HG03066 (cell line): ENCODE data around the gene KRT24.

ENCODE experiments used
- ATAC-seq: cut with Tn5 transposase; IDR thresholded peaks from one replicate; pipeline ENCODE4 v1.9.1; 2021; ENCODE audit warnings: low read depth; ENCODE audit not compliant: unreplicated experiment

KRT24 gene

GRCh38 chr17:40695874-40696472 lies 7.6 kb downstream of the KRT24 start:
- ATAC-seq, result no peak

DNA sequence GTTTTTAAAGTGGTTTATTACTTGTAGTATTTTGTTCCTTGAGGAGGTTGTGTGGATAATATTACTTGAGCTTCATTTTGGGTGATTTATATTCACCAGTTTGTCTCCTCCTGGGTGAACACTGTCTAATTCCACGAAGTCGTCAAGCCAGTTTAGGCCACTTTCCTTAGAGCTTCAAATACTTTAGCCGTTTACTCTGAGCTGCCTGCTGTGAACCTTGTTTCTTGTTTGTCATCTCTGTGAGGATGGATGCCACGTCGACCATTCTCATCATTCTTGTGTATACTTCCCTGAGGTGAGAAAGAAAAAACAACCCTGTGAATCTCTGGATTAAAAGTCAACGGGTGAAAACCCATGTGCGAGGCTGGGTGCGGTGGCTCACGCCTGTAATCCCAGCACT lies 9.0 kb downstream of the KRT24 start:
- no peak for ATAC-seq

- no peak for ATAC-seq
Measured at GRCh38 chr17:40687106-40687505, 16.4 kb downstream of the KRT24 start.

GRCh38 chr17:40686192-40686591 lies 17.4 kb downstream of the KRT24 start:
- no peak for ATAC-seq

DNA sequence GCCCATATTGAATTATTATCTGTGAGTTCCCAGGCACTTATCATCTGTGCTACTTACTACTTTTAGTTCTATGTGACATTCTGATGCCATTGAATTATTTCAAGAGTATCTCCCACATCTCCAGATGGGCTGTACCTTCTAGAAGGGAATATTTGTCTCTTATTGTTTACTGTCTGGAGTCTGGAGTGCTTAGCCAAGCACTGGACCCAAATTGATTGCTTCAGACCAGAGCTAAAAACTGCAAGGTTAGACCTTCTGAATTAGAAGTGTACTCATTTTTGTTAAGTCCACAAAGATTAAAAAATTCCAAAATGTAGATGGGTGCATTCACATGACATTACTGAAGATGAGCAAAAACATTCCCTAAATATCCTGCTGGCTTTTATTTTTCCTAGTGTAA lies 22.6 kb downstream of the KRT24 start:
- no peak for ATAC-seq

GRCh38 chr17:40679523-40679907 lies 24.0 kb downstream of the KRT24 start:
- ATAC-seq, result no peak

- no peak for ATAC-seq
Measured at GRCh38 chr17:40678902-40679522, 24.5 kb downstream of the KRT24 start.

DNA sequence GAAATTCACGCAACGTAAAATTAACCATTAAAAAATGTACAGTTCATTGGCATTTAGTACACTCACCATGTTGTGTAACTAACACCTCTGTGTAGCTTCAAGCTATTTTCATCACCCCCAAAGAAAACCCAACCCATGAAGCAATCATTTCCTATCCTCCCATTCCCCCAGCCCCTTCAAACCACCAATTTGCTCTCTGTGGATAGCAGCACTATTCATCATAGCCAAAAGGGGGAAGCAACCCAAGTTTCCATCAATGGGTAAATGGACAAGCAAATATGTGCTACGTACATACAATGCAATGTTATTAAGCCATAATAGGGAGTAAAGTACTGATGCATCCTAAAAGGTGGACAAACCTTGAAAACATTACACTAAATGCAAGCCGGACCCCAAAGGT lies 27.6 kb downstream of the KRT24 start:
- ATAC-seq, result no peak

DNA sequence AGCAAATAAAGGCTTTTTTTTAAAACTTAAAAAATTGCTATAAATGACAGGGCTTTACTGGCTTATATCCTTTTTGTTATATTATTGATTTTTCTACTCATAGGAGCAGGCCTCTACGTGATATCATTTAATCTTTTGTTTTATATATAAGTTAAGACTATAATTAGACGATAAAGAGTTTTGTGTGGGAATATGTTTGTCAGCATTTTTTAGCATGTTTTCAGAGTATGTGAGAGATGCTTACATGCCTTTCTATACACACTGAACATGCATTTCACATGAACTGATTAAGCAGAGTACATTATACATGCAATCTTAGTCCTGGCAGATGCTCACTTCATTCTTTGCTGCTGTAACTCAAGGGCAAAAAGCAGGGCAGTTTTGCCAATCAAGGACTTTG lies 30.9 kb downstream of the KRT24 start:
- ATAC-seq, result no peak

- ATAC-seq, result no peak
Measured at GRCh38 chr17:40671282-40671681, 32.3 kb downstream of the KRT24 start.

- no peak for ATAC-seq
Measured at GRCh38 chr17:40666331-40666730, 37.2 kb downstream of the KRT24 start.

DNA sequence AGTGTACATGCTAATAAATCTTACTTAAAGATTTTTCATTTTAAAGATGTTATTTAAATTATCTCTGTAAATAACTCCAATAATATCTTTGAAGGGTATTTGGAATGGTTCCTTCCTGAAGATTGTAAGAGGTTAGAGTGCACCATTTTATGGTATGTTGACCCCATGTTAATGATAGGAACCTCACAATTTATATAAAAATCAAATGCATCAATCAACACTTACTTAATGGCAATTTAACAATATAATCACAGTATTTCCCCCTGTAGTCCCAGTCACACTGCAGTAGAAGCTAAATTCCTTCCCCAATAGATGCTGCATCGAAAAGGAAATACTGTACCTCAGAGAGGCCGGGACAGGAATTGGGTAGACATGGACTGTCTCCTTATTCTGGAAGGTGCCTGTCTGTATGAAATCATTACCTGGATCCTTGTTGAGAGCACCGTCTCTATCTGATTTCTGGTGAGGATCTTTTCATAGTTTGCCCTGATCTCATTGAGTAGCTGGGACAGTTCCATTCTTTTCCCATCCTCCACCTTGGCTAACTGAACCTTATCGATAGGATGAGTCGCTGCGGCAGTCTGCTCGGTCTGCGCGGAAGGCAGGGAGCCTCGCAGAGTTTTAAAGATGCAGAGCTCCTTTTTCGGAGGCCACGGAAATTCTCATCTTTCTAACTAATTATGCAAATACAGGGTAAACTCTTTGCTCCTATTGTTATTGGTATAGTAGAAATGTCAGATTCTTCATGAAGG lies 38.8 kb downstream of the KRT24 start, which contains the start of gene KRT222:
Gene KRT222 (minus strand): TSS at position 596 of the 752 bp plus-strand sequence. CDS start 78 bp downstream, at position 518.
- ATAC-seq, result no peak

DNA sequence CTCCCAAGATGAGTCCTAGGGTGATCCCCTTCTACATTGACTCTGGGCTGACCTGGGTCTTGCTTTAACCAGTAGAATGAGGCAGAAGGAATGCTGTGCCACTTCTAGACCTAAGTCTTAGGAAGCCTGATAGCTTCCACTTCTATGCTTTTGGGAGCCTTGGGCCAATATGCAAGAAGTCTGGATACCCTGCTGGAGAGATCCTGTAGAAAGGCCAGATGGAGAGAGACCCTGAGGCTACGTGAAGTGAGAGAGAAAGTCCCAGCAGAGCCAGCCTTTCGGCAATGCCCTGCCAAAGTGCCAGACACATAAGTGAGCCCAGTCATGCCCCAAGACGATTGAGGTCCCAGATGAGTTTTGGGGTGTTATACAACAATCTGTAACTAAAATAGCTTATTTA lies 40.3 kb downstream of the KRT24 start:
- ATAC-seq, result no peak

GRCh38 chr17:40659911-40660310 lies 43.6 kb downstream of the KRT24 start:
- no peak for ATAC-seq

DNA sequence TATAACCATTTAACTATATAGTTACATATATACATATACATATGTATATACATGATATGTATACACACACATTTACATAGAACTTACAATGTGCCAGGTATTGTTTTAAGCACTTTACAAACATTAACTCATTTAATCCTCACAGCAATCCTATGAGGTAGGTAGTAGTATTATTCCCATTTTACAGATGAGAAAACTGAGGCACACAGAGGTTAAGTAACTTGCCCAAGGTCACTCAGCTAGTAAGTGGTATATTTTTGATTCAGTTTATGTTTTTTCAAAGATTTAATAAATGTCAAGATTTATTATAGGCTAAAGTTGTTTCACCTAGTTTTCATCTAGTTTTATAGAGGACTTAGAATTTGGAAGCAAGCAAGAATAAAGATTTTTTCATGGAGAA lies 45.2 kb downstream of the KRT24 start:
- no peak for ATAC-seq

DNA sequence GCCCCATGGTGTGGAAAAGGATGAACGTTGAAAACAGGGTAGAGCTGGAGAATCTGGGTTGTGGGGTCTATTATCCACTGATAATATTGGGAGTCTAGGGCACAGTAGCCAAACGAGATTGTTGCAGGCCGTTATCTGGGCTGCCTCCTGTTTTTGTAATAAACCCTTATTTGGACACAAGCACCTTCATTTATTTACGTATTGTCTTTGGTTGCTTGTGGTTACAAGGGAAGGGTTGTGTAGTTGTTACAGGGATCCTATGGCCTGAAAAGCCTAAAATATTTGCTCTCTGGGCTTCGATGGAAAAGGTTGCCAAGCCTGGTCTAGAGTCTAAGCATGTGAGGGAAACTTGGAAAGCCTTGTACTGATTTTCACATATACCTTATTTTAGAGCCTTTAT lies 51.6 kb downstream of the KRT24 start:
- ATAC-seq, result no peak

DNA sequence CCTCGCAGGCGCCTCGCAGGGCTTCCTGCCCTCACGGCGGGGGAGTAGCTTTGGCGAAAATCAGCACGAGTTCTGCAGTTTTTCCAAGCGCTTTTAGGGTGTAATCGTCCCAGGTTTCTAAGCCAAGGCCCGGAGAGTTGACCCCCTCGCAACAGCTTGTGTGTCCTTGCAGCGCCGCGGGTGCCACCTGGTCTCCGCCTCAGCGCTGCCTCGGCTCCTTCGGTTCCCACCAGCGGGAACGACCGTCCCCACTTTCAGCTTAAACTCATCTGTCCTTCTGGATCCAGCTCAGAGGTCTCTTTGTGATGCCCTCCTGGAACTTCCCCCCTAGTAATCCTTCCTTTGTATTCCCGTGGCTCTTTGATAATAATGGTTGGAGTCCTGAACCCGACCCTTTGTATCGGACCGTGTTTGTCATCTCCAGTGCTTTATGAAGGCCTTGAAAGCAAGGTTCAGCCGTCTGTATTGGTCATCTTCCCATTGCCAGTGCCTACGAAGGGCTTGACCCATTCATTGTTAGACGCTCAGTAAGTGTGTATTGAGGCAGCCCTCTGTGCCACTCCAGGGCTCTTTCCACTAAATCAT lies 55.1 kb downstream of the KRT24 start:
- ATAC-seq, result no peak
